Measurements from ENCODE around the gene EEIG1. TPM values are rescaled to one million over a fixed set of nuclear protein-coding genes. Genes with fewer than 3 reads are reported as not detected.

The EEIG1 gene
- total RNA-seq, 4 donors from 2014 or later = 71.8 to 219 (median 122) TPM

- Histone ChIP-seq H3K27me3 (no peaks in the 10 kb centered on the region), H3K4me1 (peaks cover 0 to 26% (median 17%) of the 10 kb centered on the region in 4 donors), H3K4me3 (no peak overlapping the region), H3K36me3 (no peaks in the 10 kb centered on the region), H3K27ac (peak overlapping the region in 1 of 4 donors; percentile 85), H3K9me3 (no peaks in the 10 kb centered on the region)
- DNase-seq = peak in 2 of 3 donors; percentile 73
- no peak for TF ChIP-seq CTCF (IDR thresholded peaks at IDR 0.05)
- no peak for TF ChIP-seq POLR2A (IDR thresholded peaks at IDR 0.05)
Observed at GRCh38 chr9:128011071-128011817, 30.5 kb upstream of the EEIG1 start.

GRCh38 chr9:128009639-128010038, 28.9 kb upstream of the EEIG1 start:
- no peaks in the 10 kb centered on the region for H3K36me3 ChIP-seq
- peak overlapping the region in 1 of 4 donors; percentile 85 for H3K27ac ChIP-seq
- no peaks in the 10 kb centered on the region for H3K27me3 ChIP-seq
- H3K4me3 ChIP-seq = no peak overlapping the region
- TF ChIP-seq CTCF (IDR thresholded peaks at IDR 0.05) = no peak
- H3K9me3 ChIP-seq = no peaks in the 10 kb centered on the region
- no peak for DNase-seq
- H3K4me1 ChIP-seq = peaks cover 0 to 38% (median 25%) of the 10 kb centered on the region in 4 donors

- Histone ChIP-seq H3K4me3 (no peak overlapping the region), H3K9me3 (no peaks in the 10 kb centered on the region), H3K36me3 (no peaks in the 10 kb centered on the region), H3K4me1 (peaks cover 0 to 38% (median 25%) of the 10 kb centered on the region in 4 donors), H3K27ac (peak overlapping the region; percentile 45 to 85 (median 76)), H3K27me3 (no peaks in the 10 kb centered on the region)
- TF ChIP-seq POLR2A (IDR thresholded peaks at IDR 0.05) (no peak), CTCF (IDR thresholded peaks at IDR 0.05) (no peak)
- DNase-seq = no peak
Observed at GRCh38 chr9:128008171-128008570, 27.4 kb upstream of the EEIG1 start.

- H3K4me1 ChIP-seq = peaks cover 0 to 38% (median 25%) of the 10 kb centered on the region in 4 donors
- H3K9me3 ChIP-seq = no peaks in the 10 kb centered on the region
- H3K27me3 ChIP-seq = no peaks in the 10 kb centered on the region
- no peaks in the 10 kb centered on the region for H3K36me3 ChIP-seq
- peak; percentile 58 to 96 (median 96) for DNase-seq
- H3K4me3 ChIP-seq = no peak overlapping the region
- H3K27ac ChIP-seq = peak overlapping the region; percentile 45 to 85 (median 76)
- TF ChIP-seq POLR2A (IDR thresholded peaks at IDR 0.05) (peak in 1 of 2 donors; percentile 16), CTCF (IDR thresholded peaks at IDR 0.05) (no peak)
Observed at GRCh38 chr9:128007566-128008138, 26.9 kb upstream of the EEIG1 start.

- TF ChIP-seq POLR2A (IDR thresholded peaks at IDR 0.05) = no peak
- no peak for TF ChIP-seq CTCF (IDR thresholded peaks at IDR 0.05)
- Histone ChIP-seq H3K27me3 (no peaks in the 10 kb centered on the region), H3K4me1 (peaks cover 0 to 38% (median 24%) of the 10 kb centered on the region in 4 donors), H3K36me3 (no peaks in the 10 kb centered on the region), H3K4me3 (no peak overlapping the region), H3K27ac (peak overlapping the region in 3 of 4 donors; percentile 45 to 85 (median 73)), H3K9me3 (no peaks in the 10 kb centered on the region)
- DNase-seq = no peak
Observed at GRCh38 chr9:128006332-128006996, 25.7 kb upstream of the EEIG1 start.

Measured in Peyer's patch (tissue), 4 donors.